GM13976 (cell line): Measurements from ENCODE around the gene PSORS1C1.
"Not testable (repeated sequence)": the region's sequence is repeated elsewhere in the genome, so short reads cannot be mapped to it uniquely, and the experiment has no call there.

ENCODE experiments used
- DNase-seq: peaks from one replicate; pipeline ENCODE4 v3.0.0; 2012; ENCODE audit warnings: low spot score
- in situ Hi-C: fragments of 300-500 bp; cut with MboI; formaldehyde crosslinking; loops from one replicate; pipeline ENCODE4 v1.12.0; 2022; ENCODE audit warnings: low sequenced_read_pairs, mixed read lengths, inconsistent platforms; ENCODE audit not compliant: unreplicated experiment
- TF ChIP-seq, protein P1 (sequence below): IDR thresholded peaks from 2 replicates; pipeline ENCODE4 v1.5.1; 2012; ENCODE audit warnings: borderline replicate concordance, mild to moderate bottlenecking; ENCODE audit not compliant: insufficient read depth; ENCODE audit errors: extremely low read depth, missing control alignments, control extremely low read depth

The PSORS1C1 gene

DNA sequence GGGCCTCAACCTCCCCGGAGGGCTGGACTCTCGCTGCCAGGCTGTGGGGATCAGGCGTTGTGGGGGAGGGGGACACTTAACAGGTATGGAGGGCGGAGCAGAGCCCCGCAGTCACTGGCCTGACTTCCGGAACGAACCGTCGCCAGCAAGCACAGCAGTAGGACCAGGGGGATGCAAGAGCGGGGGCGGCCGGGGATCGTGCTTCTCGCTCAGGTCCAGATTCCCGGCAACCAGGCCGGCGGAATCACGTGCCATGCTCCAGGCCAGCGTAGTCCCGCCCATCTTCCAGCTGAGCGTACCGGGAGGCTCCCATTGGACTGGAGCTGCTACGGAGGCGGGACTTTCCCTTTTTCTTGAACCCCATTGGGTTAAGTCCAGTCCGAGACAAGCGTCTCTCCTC is 65.9 kb downstream of the PSORS1C1 start:
- TF ChIP-seq, protein P1, sequence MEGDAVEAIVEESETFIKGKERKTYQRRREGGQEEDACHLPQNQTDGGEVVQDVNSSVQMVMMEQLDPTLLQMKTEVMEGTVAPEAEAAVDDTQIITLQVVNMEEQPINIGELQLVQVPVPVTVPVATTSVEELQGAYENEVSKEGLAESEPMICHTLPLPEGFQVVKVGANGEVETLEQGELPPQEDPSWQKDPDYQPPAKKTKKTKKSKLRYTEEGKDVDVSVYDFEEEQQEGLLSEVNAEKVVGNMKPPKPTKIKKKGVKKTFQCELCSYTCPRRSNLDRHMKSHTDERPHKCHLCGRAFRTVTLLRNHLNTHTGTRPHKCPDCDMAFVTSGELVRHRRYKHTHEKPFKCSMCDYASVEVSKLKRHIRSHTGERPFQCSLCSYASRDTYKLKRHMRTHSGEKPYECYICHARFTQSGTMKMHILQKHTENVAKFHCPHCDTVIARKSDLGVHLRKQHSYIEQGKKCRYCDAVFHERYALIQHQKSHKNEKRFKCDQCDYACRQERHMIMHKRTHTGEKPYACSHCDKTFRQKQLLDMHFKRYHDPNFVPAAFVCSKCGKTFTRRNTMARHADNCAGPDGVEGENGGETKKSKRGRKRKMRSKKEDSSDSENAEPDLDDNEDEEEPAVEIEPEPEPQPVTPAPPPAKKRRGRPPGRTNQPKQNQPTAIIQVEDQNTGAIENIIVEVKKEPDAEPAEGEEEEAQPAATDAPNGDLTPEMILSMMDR = no peak
- in situ Hi-C loops = no loop called here
- peak; percentile 62 for DNase-seq

DNA sequence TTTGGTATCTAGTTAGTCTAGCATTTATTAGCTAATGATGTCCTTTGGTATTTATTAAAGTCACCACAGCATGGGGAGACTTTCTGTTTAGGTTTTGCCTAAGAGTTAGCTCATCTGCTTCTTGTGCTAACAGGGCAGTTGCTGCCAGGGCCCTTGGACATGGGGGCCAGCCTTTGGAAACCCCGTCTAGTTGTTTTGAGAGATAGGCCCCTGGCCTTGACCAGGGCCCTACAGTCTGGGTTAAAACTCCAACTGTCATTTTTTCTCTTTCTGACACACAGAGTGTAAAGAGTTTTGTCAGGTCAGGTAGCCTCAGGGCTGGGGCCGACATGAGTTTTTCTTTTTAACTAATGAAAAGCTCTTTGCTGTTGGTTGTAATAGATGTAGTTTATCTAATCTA is 68.7 kb downstream of the PSORS1C1 start:
- in situ Hi-C loops, DNase-seq: not testable (repeated sequence)

DNA sequence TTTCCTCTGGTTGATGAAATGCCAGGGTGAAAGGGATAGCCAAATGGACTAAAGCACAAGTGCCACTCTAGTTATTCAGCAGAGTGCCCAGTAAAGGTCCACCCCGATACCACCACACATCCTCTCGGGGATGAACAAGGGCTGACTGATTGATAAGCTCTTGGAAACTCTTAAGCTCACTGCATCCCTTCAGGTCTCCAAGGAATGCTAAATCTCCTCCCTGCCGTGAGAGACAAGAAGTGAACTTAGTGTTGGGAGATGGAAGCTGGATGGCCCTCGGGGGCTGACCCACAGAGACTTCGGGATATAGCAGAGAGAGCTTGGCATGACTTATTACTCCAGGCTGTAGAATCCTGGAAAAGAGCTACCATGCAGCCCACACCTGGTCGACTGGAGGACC is 69.3 kb downstream of the PSORS1C1 start:
- in situ Hi-C loops, DNase-seq: not testable (repeated sequence)

DNA sequence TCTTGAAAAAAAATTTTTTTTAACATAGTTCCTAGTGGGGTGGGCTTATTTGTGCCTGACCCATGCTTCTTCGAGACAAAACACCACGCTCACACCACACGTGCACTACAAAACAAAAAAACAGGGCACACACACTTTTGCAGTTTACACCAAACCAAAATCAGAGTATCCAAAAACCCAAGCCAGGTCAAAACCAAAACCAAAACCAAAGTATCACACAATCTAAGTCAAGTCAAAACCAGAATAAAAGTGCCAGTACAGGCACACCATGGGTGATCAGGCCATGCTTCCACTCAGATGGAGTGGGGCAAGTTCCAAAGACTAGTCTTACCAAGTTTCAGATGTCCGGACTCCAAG is 71.1 kb downstream of the PSORS1C1 start:
- in situ Hi-C loops, DNase-seq: not testable (repeated sequence)

DNA sequence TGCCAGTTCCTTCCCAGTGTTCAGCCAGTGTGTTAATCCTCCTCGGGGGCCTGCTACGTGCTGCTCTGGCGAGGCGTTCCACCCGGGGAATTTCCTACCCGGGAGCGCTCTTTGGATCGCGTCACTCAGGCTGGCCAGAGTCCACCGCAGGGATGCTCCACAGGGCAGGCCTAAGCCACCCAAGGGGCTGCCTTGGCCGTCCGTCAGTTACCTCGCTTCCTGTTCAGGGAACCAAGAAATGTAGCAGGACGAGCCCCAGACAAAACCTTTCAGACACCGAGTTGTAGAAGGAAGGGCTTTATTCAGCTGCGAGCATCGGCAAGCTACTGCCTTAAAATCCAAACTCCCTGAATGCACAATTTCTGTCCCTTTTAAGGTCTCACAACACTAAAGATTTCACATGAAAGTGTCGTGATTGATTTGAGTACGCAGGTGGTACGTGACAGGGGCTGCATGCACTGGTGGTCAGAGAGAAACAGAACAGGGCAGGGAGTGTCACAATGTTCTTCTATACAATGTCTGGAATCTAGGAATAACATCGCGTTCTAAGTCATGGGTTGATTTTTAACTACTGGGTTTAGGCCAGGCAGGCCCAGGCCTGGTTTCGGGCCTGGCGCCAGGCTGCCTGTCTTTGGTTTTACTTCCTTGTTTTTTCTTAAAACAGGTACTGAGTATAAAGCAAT is 71.6 kb downstream of the PSORS1C1 start:
- TF ChIP-seq, protein P1 = no peak
- DNase-seq = no peak

DNA sequence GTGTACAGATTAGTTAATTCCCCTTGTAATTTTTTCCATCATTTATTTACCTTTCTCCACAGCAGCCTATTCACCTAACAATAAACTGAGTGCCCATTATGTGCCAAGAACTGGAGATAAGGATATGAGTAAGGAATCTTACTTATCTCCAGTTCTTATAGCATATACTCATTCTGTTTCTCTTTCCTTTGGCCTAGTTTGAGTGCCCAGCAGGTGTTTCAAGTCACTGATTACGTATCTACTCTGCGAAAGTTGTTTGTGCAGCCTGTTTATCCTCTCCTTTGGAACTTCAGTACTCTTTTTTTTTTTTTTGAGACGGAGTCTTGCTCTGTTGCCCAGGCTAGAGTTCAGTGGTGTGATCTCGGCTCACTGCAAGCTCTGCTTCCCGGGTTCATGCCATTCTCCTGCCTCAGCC is 73.2 kb downstream of the PSORS1C1 start:
- no peak for DNase-seq
- TF ChIP-seq, protein P1 = no peak
- in situ Hi-C loops = no loop called here

More for the DNA sequence above, 71.6 kb downstream of the PSORS1C1 start:
- in situ Hi-C loops = no loop called here

DNA sequence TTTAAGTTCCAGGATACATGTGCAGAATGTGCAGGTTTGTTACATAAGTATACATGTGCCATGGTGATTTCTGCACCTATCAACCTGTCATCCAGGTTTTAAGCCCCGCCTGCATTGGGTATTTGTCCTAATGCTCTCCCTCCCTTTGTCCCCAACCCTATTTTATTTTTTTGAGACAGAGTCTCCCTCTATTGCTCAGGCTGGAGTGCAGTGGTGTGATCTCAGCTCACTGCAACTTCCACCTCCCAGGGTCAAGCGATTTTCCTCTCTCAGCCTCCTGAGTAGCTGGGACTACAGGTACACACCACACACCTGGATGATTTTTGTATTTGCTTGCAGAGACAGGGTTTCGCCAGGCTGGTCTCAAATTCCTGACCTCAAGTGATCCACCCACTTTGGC is 74.6 kb downstream of the PSORS1C1 start:
- DNase-seq, in situ Hi-C loops: not testable (repeated sequence)
